Nucleus accumbens (tissue), 56 donors: ENCODE data around the gene OR6B3.
"Not testable (repeated sequence)": the region's sequence is repeated elsewhere in the genome, so short reads cannot be mapped to it uniquely, and the experiment has no call there.

Experiments
- DNase-seq, 56 donors: peaks; one replicate each; lab custom pipeline; 2025; lab: John Stamatoyannopoulos, UW

OR6B3 gene

GRCh38 chr2:240045098-240045497, 8.2 kb downstream of the OR6B3 start:
- no peak for DNase-seq

GRCh38 chr2:240044096-240044495, 9.2 kb downstream of the OR6B3 start:
- DNase-seq: not testable (repeated sequence)

- DNase-seq: no peak
Observed at GRCh38 chr2:240043279-240043989, 9.9 kb downstream of the OR6B3 start.

- no peak for DNase-seq
Observed at GRCh38 chr2:240042740-240043139, 10.6 kb downstream of the OR6B3 start.

GRCh38 chr2:240041363-240041762, 12.0 kb downstream of the OR6B3 start:
- no peak for DNase-seq

GRCh38 chr2:240037358-240037757, 16.0 kb downstream of the OR6B3 start:
- DNase-seq: no peak

GRCh38 chr2:240033330-240033678, 20.0 kb downstream of the OR6B3 start:
- no peak for DNase-seq

- DNase-seq: no peak
Observed at GRCh38 chr2:240032406-240033329, 20.7 kb downstream of the OR6B3 start.

GRCh38 chr2:240030379-240031094, 22.8 kb downstream of the OR6B3 start, which contains the start of gene OR6B2:
OR6B2 (minus strand) TSS chr2:240030429; CDS start chr2:240030429, 0 bp downstream.
- DNase-seq: no peak

- peak in 4 of 56 donors; percentile 19 to 48 (median 40) for DNase-seq
Observed at GRCh38 chr2:240024766-240025165, 28.6 kb downstream of the OR6B3 start.

- DNase-seq: no peak
Observed at GRCh38 chr2:240023792-240024191, 29.5 kb downstream of the OR6B3 start.

GRCh38 chr2:240021488-240022104, 31.7 kb downstream of the OR6B3 start:
- peak in 26 of 56 donors; percentile 4 to 72 (median 28) for DNase-seq

- peak in 22 of 56 donors; percentile 11 to 74 (median 41) for DNase-seq
Observed at GRCh38 chr2:240018071-240018750, 35.1 kb downstream of the OR6B3 start.

- DNase-seq: no peak
Observed at GRCh38 chr2:240014327-240014726, 39.0 kb downstream of the OR6B3 start.

GRCh38 chr2:240013343-240013742, 40.0 kb downstream of the OR6B3 start:
- no peak for DNase-seq

- no peak for DNase-seq
Observed at GRCh38 chr2:240002983-240003382, 50.3 kb downstream of the OR6B3 start.

- no peak for DNase-seq
Observed at GRCh38 chr2:240000671-240001070, 52.6 kb downstream of the OR6B3 start.

GRCh38 chr2:239997686-239998409, 55.5 kb downstream of the OR6B3 start:
- no peak for DNase-seq
